H7 (cell line): ENCODE results near the gene ZNF860. TPM values are rescaled to one million over a fixed set of nuclear protein-coding genes. Genes with fewer than 3 reads are reported as not detected.
A peak's percentile ranks its signal among the peaks of the same experiment; 100 is the strongest.
"Not testable (repeated sequence)": the region's sequence is repeated elsewhere in the genome, so short reads cannot be mapped to it uniquely, and the experiment has no call there.

Experiments used
- DNase-seq: peaks from one replicate; pipeline ENCODE4 v3.0.0; 2012
- H3K27me3 ChIP-seq: 2 replicates; pipeline ENCODE4 v1.6.0; 2011; ENCODE audit warnings: mild to moderate bottlenecking, low read length; ENCODE audit not compliant: control insufficient read depth, insufficient read depth
- H3K36me3 ChIP-seq: replicated peaks from 2 replicates; pipeline ENCODE4 v1.5.1; 2011; ENCODE audit warnings: low read length; ENCODE audit not compliant: control insufficient read depth, insufficient read depth
- H3K4me3 ChIP-seq: 2 replicates; pipeline ENCODE4 v1.5.1; 2011; ENCODE audit warnings: low read depth, mild to moderate bottlenecking, control low read depth, low read length, moderate library complexity; ENCODE audit not compliant: insufficient read depth
- total RNA-seq: library from RNA; depleted of rRNA; stranded (reverse); fragments of >200 nt; shearing (Covaris generic); gene quantifications from 2 replicates; pipeline ENCODE4 v1.2.3, GENCODE V29; 2014

ZNF860 gene
- total RNA-seq, 1 experiment from 2014 or later, result 1.5 TPM

GRCh38 chr3:31973837-31974236 is 7.7 kb upstream of the ZNF860 start:
- DNase-seq, result no peak
- no peaks in the 10 kb centered on the region for H3K27me3 ChIP-seq
- peaks cover 8% of the 10 kb centered on the region for H3K36me3 ChIP-seq
- H3K4me3 ChIP-seq, result no peak overlapping the region

- no peaks in the 10 kb centered on the region for H3K27me3 ChIP-seq
- no peak for DNase-seq
- H3K4me3 ChIP-seq, result no peak overlapping the region
- H3K36me3 ChIP-seq, result peaks cover 8% of the 10 kb centered on the region
Measured at GRCh38 chr3:31974471-31974870, 7.1 kb upstream of the ZNF860 start.

GRCh38 chr3:31974964-31975363 is 6.6 kb upstream of the ZNF860 start:
- H3K27me3 ChIP-seq, result no peaks in the 10 kb centered on the region
- H3K4me3 ChIP-seq, result no peak overlapping the region
- DNase-seq, result no peak
- H3K36me3 ChIP-seq, result peaks cover 8% of the 10 kb centered on the region

- DNase-seq, result no peak
- no peak overlapping the region for H3K4me3 ChIP-seq
- H3K27me3 ChIP-seq, result no peaks in the 10 kb centered on the region
- H3K36me3 ChIP-seq, result peaks cover 8% of the 10 kb centered on the region
Measured at GRCh38 chr3:31976302-31976701, 5.2 kb upstream of the ZNF860 start.

GRCh38 chr3:31977736-31978135 is 3.8 kb upstream of the ZNF860 start:
- H3K27me3 ChIP-seq, result peaks cover 3% of the 10 kb centered on the region
- peaks cover 8% of the 10 kb centered on the region for H3K36me3 ChIP-seq
- DNase-seq, result no peak
- no peak overlapping the region for H3K4me3 ChIP-seq

GRCh38 chr3:31978553-31978952 is 3.0 kb upstream of the ZNF860 start:
- H3K36me3 ChIP-seq, result peaks cover 8% of the 10 kb centered on the region
- no peak for DNase-seq
- H3K27me3 ChIP-seq, result peaks cover 3% of the 10 kb centered on the region
- H3K4me3 ChIP-seq, result no peak overlapping the region

- H3K4me3 ChIP-seq, result no peak overlapping the region
- peaks cover 3% of the 10 kb centered on the region for H3K27me3 ChIP-seq
- no peak for DNase-seq
- peaks cover 8% of the 10 kb centered on the region for H3K36me3 ChIP-seq
Measured at GRCh38 chr3:31979001-31979697, 2.4 kb upstream of the ZNF860 start.

DNA sequence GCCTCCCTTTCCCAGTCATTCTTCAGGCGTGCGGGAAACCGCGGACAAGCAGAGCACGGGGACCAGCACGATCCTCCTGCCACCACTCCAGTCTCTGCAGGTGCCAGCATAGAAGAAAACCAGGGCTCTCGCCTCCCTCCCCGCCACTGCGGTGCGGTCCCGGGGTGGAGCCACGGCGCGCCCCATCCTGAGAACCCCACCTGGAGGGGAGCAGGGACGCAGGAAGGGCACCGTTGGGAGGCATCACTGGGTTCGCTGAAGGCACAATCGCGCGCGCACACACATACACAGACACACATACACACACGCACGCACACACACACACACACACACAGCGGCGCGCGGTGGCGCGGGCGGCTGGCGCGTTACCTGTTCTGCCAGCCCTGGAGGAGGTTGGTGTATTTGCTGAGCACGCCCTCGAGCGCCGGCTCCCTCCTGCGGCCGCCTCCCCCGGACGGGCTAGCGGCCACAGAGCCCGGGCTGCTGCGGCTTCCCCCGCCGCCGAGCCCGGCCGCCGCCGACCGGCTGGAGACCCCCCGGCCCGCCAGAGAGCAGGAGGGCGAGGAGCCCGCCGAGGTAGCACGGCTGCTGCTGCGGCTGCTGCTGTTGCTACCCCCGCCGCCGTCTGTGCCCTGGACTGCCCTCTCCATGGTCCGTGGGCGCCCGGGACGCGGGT is 882 bp upstream of the ZNF860 start:
- peak; percentile 85 for DNase-seq
- Histone ChIP-seq H3K27me3 (peaks cover 3% of the 10 kb centered on the region), H3K36me3 (peaks cover 8% of the 10 kb centered on the region), H3K4me3 (peak overlapping the region; percentile 89)

- DNase-seq, result no peak
- peaks cover 3% of the 10 kb centered on the region for H3K27me3 ChIP-seq
- H3K4me3 ChIP-seq, result no peak overlapping the region
- H3K36me3 ChIP-seq, result peaks cover 2% of the 10 kb centered on the region
Measured at GRCh38 chr3:31984321-31984720, 2.8 kb downstream of the ZNF860 start.

GRCh38 chr3:31985831-31986230 is 4.3 kb downstream of the ZNF860 start:
- no peak for DNase-seq
- peaks cover 3% of the 10 kb centered on the region for H3K27me3 ChIP-seq
- no peak overlapping the region for H3K4me3 ChIP-seq
- H3K36me3 ChIP-seq, result peaks cover 2% of the 10 kb centered on the region

DNA sequence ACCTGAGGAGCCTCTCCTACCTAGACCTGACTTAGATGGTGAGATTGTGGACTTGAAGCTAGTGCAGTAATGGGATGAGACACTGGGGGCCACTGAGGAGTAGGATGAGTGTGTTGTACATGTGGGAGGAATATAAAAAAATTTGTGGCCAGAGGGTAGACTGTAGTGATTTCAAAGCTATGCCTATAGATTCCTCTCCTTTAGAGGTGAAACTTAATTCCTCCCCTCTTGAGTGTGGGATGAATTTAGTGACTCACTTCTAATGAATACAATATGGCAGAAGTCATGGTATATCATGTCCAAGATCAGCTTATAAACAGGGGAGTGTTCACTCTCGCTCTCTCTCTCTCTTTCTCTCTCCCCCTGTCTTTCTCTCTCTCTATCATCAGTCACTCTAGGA is 6.7 kb downstream of the ZNF860 start:
- H3K4me3 ChIP-seq, result no peak overlapping the region
- H3K36me3 ChIP-seq, result peaks cover 2% of the 10 kb centered on the region
- no peak for DNase-seq
- no peaks in the 10 kb centered on the region for H3K27me3 ChIP-seq

DNA sequence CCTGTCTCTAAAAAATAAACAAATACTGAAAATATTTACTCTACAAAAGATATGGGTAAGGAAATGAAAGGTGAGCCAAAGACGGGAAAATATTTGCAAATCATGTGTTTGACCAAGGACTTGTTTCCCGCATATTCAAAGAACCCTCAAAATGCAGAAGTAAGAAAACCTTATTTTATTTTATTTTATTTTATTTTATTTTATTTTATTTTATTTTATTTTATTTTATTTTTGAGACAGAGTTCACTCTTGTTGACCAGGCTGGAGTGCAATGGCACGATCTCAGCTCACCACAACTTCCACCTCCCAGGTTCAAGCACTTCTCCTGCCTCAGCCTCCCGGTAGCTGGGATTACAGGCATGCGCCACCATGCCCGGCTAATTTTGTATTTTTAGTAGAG is 11.4 kb downstream of the ZNF860 start:
- DNase-seq, H3K4me3 ChIP-seq, H3K27me3 ChIP-seq, H3K36me3 ChIP-seq: not testable (repeated sequence)

DNA sequence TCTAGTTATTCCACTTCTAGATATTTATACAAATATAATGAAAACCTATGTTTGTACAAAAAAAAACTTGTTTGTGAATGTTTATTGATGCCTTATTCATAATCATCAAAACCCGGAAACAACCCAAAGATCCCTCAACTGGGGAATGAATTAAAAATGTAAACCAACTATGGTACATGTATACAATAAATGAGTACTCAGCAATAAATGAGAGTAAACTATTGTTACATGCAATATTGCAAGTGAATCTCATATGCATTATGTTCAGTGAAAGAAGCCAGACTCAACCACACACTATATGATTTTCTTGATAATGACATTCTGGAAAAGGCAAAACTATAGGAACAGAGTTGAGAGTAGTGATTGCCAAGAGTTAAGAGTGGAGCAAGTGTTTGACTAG is 12.3 kb downstream of the ZNF860 start:
- DNase-seq, result no peak
- no peaks in the 10 kb centered on the region; the same call in 1 of the 2 replicates for H3K36me3 ChIP-seq
- H3K4me3 ChIP-seq, result no peak overlapping the region
- H3K27me3 ChIP-seq, result no peaks in the 10 kb centered on the region

DNA sequence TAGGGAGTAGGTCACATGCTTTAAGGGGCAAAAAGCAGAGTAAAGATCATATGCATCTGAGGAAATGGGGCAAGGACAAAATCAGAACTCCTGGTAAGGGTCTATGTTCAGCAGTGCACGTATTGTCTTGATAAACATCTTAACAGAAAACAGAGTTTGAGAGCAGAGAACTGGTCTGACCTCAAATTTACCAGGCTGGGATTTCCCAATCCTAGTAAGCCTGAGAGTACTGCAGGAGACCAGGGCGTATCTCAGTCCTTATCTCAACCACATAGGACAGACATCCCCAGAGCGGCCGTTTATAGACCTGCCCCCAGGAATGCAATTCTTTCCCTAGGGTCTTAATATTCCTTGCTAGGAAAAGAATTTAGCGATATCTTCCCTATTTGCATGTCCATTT is 13.5 kb downstream of the ZNF860 start:
- H3K4me3 ChIP-seq, H3K36me3 ChIP-seq, DNase-seq, H3K27me3 ChIP-seq: not testable (repeated sequence)

GRCh38 chr3:31996195-31996594 is 14.6 kb downstream of the ZNF860 start:
- DNase-seq, result no peak
- H3K27me3 ChIP-seq, result no peaks in the 10 kb centered on the region
- no peaks in the 10 kb centered on the region; the same call in 1 of the 2 replicates for H3K36me3 ChIP-seq
- no peak overlapping the region for H3K4me3 ChIP-seq
